Activated CD4-positive, CD25-positive, alpha-beta regulatory T cell treated with anti-CD3 and anti-CD28 coated beads, Interleukin-2, amount 50 U/mL, for 16 hours (primary cell): Measurements from ENCODE around the gene UBXN6.

Experiments used
- DNase-seq: peaks from one replicate; pipeline ENCODE4 v3.0.0-alpha.2; 2020; ENCODE audit warnings: low read depth, low spot score

Gene UBXN6

GRCh38 chr19:4442819-4443146, 14.8 kb downstream of the UBXN6 start:
- DNase-seq, result no peak

GRCh38 chr19:4441994-4442818, 15.4 kb downstream of the UBXN6 start:
- no peak for DNase-seq

- DNase-seq, result no peak
Observed at GRCh38 chr19:4439243-4439642, 18.4 kb downstream of the UBXN6 start.

GRCh38 chr19:4437103-4437502, 20.5 kb downstream of the UBXN6 start:
- no peak for DNase-seq

- DNase-seq, result no peak
Observed at GRCh38 chr19:4436231-4436630, 21.4 kb downstream of the UBXN6 start.

GRCh38 chr19:4434391-4434790, 23.2 kb downstream of the UBXN6 start:
- no peak for DNase-seq

- no peak for DNase-seq
Observed at GRCh38 chr19:4432918-4433506, 24.6 kb downstream of the UBXN6 start.

GRCh38 chr19:4431808-4432674, 25.6 kb downstream of the UBXN6 start:
- DNase-seq, result no peak

- DNase-seq, result no peak
Observed at GRCh38 chr19:4431296-4431695, 26.3 kb downstream of the UBXN6 start.

GRCh38 chr19:4430760-4431159, 26.8 kb downstream of the UBXN6 start:
- no peak for DNase-seq

GRCh38 chr19:4429771-4430171, 27.8 kb downstream of the UBXN6 start:
- no peak for DNase-seq

- DNase-seq, result no peak
Observed at GRCh38 chr19:4429256-4429655, 28.3 kb downstream of the UBXN6 start.

- DNase-seq, result no peak
Observed at GRCh38 chr19:4428326-4428975, 29.1 kb downstream of the UBXN6 start.

GRCh38 chr19:4425537-4425936, 32.1 kb downstream of the UBXN6 start:
- no peak for DNase-seq

- no peak for DNase-seq
Observed at GRCh38 chr19:4423416-4424126, 34.0 kb downstream of the UBXN6 start.

GRCh38 chr19:4416268-4416667, 41.3 kb downstream of the UBXN6 start:
- no peak for DNase-seq

GRCh38 chr19:4415352-4415751, 42.2 kb downstream of the UBXN6 start:
- no peak for DNase-seq

GRCh38 chr19:4414800-4415321, 42.7 kb downstream of the UBXN6 start:
- no peak for DNase-seq

- no peak for DNase-seq
Observed at GRCh38 chr19:4414144-4414799, 43.3 kb downstream of the UBXN6 start.

- no peak for DNase-seq
Observed at GRCh38 chr19:4413588-4413987, 44.0 kb downstream of the UBXN6 start.
